Activated naive CD8-positive, alpha-beta T cell (primary cell): ENCODE results near the gene TMEM272.

ENCODE experiments used
- H3K27ac Mint-ChIP-seq: one replicate; pipeline ENCODE4 v1.8.0; 2021; ENCODE audit warnings: mixed read lengths
- H3K27me3 Mint-ChIP-seq: one replicate; pipeline ENCODE4 v1.8.0; 2021; ENCODE audit warnings: mixed read lengths
- H3K36me3 Mint-ChIP-seq: one replicate; pipeline ENCODE4 v1.8.0; 2021; ENCODE audit warnings: mixed read lengths
- H3K4me1 Mint-ChIP-seq: one replicate; pipeline ENCODE4 v1.8.0; 2021; ENCODE audit warnings: low read depth, mixed read lengths
- H3K4me3 Mint-ChIP-seq: one replicate; pipeline ENCODE4 v1.8.0; 2021; ENCODE audit warnings: mild to moderate bottlenecking, mixed read lengths
- H3K9me3 Mint-ChIP-seq: one replicate; pipeline ENCODE4 v1.8.0; 2021; ENCODE audit warnings: low read depth, mixed read lengths

The TMEM272 gene

DNA sequence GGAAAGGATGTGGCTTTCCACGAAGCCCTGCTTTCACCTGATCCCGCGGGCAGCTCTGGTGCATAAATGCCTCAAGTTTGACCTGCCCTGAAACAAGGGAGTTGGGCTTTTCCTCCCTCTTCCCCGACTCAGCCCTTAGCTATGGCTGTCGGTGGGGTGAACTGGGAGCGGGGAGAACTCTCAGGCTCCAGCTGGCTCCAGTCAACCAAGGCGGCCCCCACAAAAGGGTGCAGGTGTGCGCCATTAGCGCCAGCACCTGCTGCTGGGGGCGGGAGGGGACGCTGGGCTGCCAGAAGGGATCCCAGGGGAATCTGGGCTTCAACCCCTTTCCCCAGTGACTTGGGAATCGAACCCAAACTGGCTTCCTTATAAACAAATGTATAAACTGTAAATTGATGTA, 33.9 kb downstream of the TMEM272 start:
- Mint-ChIP-seq H3K36me3 (peaks cover 7% of the 10 kb centered on the region), H3K27me3 (no peaks in the 10 kb centered on the region), H3K9me3 (no peaks in the 10 kb centered on the region), H3K4me3 (no peak overlapping the region), H3K4me1 (peaks cover 55% of the 10 kb centered on the region), H3K27ac (peak overlapping the region; percentile 79)

DNA sequence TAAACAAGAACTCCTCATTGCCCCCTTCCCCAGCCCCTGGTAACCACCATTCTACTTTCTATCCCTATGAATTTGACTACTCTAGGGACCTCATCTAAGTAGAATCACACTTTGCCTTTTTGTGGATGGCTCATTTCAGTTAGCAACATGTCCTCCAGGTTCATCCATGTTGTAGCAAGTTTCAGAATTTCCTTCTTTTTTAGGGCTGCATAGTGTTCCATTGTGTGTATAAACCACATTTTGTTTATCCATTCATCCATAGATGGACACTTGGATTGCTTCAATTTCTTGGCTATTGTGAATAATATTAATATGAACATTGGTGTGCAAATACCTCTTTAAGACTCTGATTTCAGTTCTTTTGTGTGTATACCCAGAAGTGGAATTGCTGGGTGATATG, 36.2 kb downstream of the TMEM272 start:
- Mint-ChIP-seq H3K27me3 (no peaks in the 10 kb centered on the region), H3K9me3 (no peaks in the 10 kb centered on the region), H3K4me1 (peaks cover 51% of the 10 kb centered on the region), H3K27ac (peak overlapping the region; percentile 66), H3K4me3 (no peak overlapping the region), H3K36me3 (peaks cover 7% of the 10 kb centered on the region)

DNA sequence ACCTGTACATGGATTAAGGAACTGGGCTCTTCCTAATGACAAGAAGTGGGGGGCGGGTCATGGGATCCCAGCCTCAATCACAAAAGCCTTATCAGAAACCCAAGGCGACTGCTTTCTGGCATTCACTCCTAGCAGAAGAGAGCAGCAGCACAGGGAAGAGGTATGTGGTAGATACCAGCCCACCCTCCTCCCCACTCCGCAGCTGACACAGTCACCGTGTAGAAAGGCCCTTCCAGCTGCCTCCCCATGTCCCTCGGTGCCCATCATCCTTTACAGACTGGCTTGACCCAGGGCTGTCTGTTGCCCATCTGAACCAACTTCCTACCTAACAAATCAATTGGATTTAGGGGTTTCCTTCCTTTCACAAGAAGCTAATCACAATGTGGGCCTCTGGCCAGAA, 37.9 kb downstream of the TMEM272 start:
- no peaks in the 10 kb centered on the region for H3K27me3 Mint-ChIP-seq
- H3K4me1 Mint-ChIP-seq = peaks cover 54% of the 10 kb centered on the region
- H3K27ac Mint-ChIP-seq = peak overlapping the region; percentile 99
- no peaks in the 10 kb centered on the region for H3K9me3 Mint-ChIP-seq
- no peak overlapping the region for H3K4me3 Mint-ChIP-seq
- H3K36me3 Mint-ChIP-seq = peaks cover 7% of the 10 kb centered on the region

DNA sequence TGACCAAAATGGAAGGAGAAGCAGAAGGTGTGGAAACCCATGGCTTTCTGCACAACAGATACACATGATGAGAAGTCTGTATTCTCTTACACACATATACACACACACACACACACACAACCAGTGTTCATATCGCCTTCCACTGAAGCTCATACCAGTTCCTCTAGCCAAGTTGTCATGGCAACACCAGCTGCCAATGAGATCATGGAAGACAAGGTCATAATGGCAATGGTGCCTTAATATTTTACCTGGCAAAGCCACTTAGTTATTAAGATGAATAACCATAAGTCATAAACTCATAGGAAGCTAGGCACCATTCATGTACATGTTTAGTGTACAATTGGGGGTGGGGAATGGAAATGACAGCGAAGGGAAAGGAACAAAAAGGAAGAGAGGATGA, 38.4 kb downstream of the TMEM272 start:
- Mint-ChIP-seq H3K4me3 (peak overlapping the region; percentile 30), H3K9me3 (no peaks in the 10 kb centered on the region), H3K4me1 (peaks cover 53% of the 10 kb centered on the region), H3K27me3 (no peaks in the 10 kb centered on the region), H3K36me3 (peaks cover 7% of the 10 kb centered on the region), H3K27ac (peak overlapping the region; percentile 99)

DNA sequence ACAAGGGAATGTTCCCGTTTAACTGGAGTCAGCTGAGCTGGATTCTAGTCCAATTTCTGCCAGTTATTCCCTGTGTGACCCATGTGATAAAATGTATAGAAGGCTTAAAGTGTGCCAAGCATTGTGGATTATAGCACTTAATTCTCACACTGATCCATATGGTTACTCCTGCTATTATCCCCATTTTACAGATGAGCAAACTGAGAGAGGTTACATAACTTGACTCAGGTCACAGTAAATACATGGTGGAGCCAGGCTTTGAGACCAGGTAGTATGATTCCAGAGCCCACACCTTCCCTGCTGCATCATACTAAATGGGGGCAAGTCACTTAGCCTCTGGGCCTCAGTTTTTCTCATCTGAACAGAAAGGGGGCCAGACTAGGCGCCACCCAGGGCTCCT, 39.1 kb downstream of the TMEM272 start:
- H3K4me3 Mint-ChIP-seq = peak overlapping the region; percentile 97
- H3K27me3 Mint-ChIP-seq = no peaks in the 10 kb centered on the region
- peaks cover 7% of the 10 kb centered on the region for H3K36me3 Mint-ChIP-seq
- H3K4me1 Mint-ChIP-seq = peaks cover 53% of the 10 kb centered on the region
- H3K27ac Mint-ChIP-seq = peak overlapping the region; percentile 99
- no peaks in the 10 kb centered on the region for H3K9me3 Mint-ChIP-seq

DNA sequence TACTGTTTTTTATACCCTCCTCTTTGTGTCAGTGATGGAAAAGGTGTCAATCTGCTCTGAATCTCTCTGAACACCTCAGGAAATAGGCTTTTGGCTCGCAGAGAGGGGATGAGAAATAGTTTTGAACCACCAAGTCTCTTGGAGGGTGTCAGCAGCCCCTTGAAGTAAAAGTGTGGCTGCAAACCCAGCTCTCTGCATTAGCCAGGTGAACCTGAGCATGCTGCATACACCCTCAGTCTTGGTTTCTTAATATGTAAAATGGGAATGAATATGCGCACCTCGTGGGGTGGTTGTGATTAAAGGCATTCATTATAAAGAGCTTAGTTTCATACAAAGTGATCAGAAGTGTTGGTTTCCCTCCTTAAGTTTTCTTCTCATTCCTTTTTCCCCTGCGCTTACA, 39.7 kb downstream of the TMEM272 start:
- peak overlapping the region; percentile 99 for H3K27ac Mint-ChIP-seq
- no peaks in the 10 kb centered on the region for H3K27me3 Mint-ChIP-seq
- peak overlapping the region; percentile 97 for H3K4me3 Mint-ChIP-seq
- no peaks in the 10 kb centered on the region for H3K9me3 Mint-ChIP-seq
- peaks cover 7% of the 10 kb centered on the region for H3K36me3 Mint-ChIP-seq
- peaks cover 55% of the 10 kb centered on the region for H3K4me1 Mint-ChIP-seq

DNA sequence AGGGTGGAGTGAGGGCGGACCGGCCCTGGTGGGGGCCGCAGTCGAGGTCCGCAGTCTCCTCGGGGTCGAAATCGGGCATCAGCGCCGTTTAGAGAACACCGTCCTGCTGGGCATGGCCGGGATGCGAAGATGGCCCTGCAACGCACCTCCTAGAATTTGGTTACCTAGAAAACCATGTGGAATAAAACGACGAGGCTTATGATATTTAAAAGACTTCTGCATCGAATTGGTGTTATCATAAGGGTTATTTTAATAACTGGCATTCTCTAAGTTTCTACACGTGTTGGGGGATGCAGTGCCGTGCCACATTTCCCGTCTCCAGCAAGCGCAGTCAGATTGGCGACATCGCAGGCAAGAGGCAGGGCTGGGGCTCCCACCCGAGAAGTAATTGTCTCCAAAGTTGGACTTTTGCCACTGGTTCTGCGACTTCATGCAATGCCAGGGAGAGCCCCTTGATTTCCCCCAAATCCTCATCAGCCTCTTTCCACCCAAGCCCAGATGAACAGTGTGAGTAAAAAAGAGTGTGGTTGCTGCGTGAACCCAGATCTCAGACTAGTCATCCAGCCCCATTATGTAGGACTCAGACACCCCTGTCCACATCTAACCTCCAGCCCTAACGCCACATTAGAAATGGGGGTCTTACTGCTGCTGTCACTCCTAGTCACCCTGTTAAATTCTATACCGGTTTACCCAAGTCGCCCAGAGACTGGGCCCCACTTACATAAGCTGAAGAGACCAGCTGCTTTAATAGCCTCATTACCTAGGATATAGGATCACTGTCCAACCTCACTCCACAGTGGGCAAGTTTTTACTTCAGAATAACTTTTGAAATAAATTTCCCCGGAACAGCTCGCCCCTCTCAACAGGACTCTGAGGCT, 40.4 kb downstream of the TMEM272 start:
- H3K27me3 Mint-ChIP-seq = no peaks in the 10 kb centered on the region
- H3K9me3 Mint-ChIP-seq = no peaks in the 10 kb centered on the region
- peaks cover 7% of the 10 kb centered on the region for H3K36me3 Mint-ChIP-seq
- peak overlapping the region; percentile 97 for H3K4me3 Mint-ChIP-seq
- H3K4me1 Mint-ChIP-seq = peaks cover 57% of the 10 kb centered on the region
- peak overlapping the region; percentile 99 for H3K27ac Mint-ChIP-seq

DNA sequence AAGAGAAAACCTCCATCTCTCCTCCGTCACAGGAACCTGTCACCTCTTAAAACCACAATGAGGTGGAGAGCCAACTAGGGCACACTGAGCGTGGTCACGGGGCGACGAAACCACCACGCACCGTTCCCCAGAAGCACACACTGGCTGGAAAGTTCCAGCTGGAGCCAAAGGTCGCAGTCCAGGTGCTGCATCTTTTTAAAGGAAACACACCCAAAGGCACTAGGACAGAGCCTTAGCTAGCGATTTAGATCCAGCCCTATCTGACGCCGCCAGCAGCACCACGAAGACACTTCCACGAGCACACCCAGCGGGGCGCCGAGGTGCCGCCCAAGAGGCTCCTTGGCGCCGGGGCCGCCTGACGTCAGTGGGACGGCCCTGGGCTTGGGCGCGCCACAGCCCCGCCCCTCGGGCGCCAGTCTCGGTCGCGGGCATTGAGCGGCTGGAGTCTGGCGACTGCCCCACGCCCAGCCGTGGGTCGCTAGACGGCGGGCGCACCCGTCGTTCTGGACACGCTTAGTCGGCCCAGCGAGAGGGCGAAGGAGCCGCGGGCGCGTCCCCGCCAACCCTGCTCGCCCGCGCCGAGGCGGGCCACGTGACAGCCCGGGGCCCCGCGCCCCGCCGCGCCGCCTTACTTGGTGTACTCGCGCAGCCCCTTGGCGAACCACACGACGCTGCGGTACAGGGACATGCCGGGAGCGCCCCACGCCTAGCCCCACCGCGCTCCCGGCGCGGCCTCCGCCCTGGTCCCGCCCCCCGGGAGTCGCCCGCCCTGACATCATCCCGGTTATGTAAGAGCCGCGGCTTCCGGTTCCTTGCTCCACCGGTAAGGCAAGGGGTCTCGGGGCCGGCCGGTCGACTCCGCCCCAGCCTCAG, 41.3 kb downstream of the TMEM272 start, which contains the start of gene DHRS12:
Gene DHRS12, minus strand, starts transcription at position 742 of the 873 bp plus-strand sequence. CDS start 4,504 bp downstream, outside the sequence.
- H3K9me3 Mint-ChIP-seq = no peaks in the 10 kb centered on the region
- H3K4me1 Mint-ChIP-seq = peaks cover 58% of the 10 kb centered on the region
- peak within 1 kb of the TSS; percentile 97 for H3K4me3 Mint-ChIP-seq
- H3K27ac Mint-ChIP-seq = peak within 1 kb of the TSS; percentile 100
- H3K27me3 Mint-ChIP-seq = no peaks in the 10 kb centered on the region
- H3K36me3 Mint-ChIP-seq = peaks cover under 1% of the 10 kb centered on the region

DNA sequence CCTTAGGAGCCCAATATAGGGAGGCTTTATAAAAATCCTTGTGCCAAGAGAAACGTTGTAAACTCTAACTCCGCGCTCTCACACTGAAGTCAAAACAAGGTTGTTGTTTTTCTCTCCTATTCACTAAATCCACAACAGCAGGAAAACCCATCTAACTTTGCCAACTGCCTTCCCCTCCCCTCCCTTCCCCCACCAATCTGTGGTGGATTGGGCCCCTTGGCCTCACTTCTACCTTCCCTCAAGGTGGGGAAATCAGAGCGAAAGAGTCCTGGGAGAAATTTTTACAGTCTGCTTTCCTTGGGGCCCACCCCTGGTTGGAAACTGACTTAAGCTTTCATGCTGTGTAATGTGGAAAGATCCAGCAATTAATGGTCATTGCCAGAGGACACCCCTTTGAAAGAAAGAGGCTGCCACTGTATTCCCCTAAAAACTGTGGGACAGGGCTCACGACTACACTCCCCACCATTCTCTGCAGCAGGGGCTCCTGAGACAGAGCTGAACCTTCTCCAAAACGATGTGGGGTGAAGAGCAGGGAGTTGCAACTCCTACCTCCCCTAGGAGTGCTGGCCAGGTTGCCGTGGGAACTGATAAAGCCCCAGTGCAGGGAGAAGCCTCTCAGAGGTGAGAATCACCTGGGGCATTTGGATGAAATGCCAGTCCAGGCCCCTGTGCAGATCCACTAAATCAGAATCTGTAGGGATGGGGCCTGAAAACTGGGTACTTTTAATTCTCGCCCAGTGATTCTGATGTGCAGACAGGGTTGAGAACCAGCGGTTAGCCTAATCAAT, 42.2 kb downstream of the TMEM272 start:
- Mint-ChIP-seq H3K9me3 (no peaks in the 10 kb centered on the region), H3K4me3 (peak overlapping the region; percentile 96), H3K36me3 (no peaks in the 10 kb centered on the region), H3K4me1 (peaks cover 60% of the 10 kb centered on the region), H3K27me3 (no peaks in the 10 kb centered on the region), H3K27ac (peak overlapping the region; percentile 100)

DNA sequence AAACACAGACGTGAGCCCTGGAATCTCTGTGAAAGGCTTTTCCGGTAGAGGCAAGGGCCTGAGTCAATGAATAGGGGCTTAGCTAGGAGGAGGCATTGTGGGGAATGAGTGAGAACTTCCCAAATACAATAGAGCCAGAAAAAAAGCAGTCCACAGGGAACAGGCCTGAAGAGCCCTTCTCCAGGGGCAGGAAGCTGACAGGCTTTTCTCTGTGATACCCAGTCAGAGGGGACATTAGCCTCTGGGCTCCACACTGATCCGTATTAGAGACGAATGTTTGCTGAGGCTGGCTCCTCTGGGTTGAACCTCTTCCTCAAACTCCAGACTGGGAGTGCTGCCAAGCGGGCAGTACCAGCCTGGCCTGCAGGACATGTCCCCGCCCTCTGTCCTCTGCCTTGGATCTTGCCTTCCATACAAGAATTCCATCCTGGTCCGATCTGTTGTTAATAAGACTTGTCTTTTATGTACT, 43.3 kb downstream of the TMEM272 start:
- no peaks in the 10 kb centered on the region for H3K27me3 Mint-ChIP-seq
- peak overlapping the region; percentile 96 for H3K4me3 Mint-ChIP-seq
- no peaks in the 10 kb centered on the region for H3K36me3 Mint-ChIP-seq
- no peaks in the 10 kb centered on the region for H3K9me3 Mint-ChIP-seq
- H3K4me1 Mint-ChIP-seq = peaks cover 56% of the 10 kb centered on the region
- peak overlapping the region; percentile 100 for H3K27ac Mint-ChIP-seq

DNA sequence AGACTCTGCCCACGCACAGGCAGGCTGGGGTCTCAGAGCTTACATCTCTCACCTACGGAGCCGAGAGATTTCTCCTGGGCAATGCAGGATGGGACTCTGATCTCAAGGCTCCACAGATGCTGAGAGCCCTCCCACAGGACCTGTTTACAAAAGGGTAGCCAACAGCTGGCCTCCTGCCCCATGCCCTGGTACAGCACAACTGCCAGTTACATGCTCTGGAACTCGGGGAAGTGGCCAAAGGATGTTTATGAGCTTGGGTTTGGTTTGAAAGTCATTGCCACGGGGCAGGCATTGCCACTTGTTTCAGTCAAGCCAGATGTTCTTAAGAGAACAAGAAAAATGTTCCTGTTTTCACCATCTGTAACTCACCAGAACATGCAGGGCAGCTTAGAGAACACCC, 44.5 kb downstream of the TMEM272 start:
- no peaks in the 10 kb centered on the region for H3K27me3 Mint-ChIP-seq
- H3K4me3 Mint-ChIP-seq = no peak overlapping the region
- H3K9me3 Mint-ChIP-seq = no peaks in the 10 kb centered on the region
- peaks cover 45% of the 10 kb centered on the region for H3K4me1 Mint-ChIP-seq
- H3K27ac Mint-ChIP-seq = peak overlapping the region; percentile 34
- H3K36me3 Mint-ChIP-seq = no peaks in the 10 kb centered on the region

DNA sequence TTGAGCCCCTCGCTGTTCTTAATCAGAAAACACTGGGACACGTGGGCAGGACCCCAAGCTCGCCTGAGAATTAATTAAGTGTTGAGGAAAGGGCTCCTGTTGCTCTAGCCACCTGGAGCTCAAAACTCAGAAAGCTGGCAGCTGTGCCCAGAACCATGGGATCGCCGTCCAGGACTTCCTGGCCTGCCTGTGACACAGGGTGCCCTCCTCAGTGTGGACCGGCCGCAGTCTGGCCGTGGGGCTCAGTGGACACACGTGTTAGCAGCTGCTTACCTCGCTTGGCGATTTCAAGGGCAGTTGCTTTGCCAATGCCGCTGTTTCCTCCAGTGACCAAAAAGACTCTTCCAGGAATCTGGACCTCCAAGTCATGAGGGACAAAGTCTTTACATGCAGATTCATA, 45.7 kb downstream of the TMEM272 start:
- H3K27me3 Mint-ChIP-seq = no peaks in the 10 kb centered on the region
- peak overlapping the region; percentile 10 for H3K27ac Mint-ChIP-seq
- no peak overlapping the region for H3K4me3 Mint-ChIP-seq
- no peaks in the 10 kb centered on the region for H3K36me3 Mint-ChIP-seq
- no peaks in the 10 kb centered on the region for H3K9me3 Mint-ChIP-seq
- peaks cover 40% of the 10 kb centered on the region for H3K4me1 Mint-ChIP-seq

DNA sequence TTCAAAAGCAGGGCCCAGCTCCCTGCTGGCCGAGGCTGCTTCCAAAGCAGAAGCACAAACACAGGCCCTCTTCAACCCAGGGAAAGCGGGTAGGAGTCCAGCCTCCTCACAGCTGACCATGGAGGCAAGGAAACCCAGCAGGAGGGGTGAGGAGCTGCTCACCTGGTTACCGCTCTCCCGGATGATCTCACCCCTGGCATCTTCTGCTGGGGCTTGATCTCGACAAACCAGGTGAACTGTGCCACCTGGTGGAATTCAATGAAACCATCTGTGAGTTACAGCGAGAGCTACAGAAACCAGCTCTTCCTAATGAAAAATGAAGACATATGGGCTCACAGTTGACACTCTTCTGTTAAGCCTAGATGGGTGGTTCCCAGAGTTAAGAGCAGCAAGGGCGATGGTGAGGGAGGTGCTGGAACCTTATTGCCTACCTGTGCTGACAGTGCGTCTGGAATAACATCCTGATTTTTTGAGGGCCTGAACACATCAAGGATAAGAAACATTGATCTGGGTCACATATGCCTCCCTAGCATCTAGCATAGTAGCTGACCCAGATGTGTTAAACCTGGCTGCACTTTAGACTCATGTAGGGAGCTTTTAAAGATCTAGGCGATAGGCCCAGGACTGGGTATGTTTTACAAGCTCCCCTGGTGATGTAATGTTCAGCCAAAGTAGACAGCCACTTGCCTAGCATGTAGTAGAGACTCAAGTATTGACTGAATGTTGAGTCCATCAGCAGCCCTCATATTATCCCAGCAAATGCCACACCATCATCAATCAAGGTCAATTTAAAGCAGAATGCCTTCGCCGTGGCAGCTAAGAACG, 47.1 kb downstream of the TMEM272 start:
- Mint-ChIP-seq H3K4me3 (no peak overlapping the region), H3K27ac (peak overlapping the region; percentile 16), H3K9me3 (no peaks in the 10 kb centered on the region)

DNA sequence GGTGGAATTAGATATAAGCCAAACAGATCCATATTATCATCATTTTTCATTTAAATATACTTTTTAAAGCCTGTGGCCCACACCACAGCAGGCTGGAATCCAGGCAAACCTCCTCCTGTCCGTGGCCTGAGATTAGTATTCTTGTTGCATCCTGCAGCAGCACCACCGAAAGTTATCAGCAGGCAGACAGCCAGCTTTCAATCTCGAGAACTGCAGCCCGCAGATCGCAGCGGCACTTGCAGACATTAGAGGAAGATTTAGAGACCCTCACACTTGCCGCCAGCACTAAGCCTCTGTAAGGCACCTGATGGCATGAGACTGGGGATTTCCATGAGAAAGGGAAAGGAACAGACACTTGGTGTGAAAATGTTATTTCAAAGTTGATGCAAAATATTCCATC, 48.4 kb downstream of the TMEM272 start:
- Mint-ChIP-seq H3K27ac (peak overlapping the region; percentile 22), H3K9me3 (no peaks in the 10 kb centered on the region), H3K4me1 (peaks cover 43% of the 10 kb centered on the region)

More for the DNA sequence above, 47.1 kb downstream of the TMEM272 start:
- Mint-ChIP-seq H3K27me3 (no peaks in the 10 kb centered on the region), H3K4me1 (peaks cover 48% of the 10 kb centered on the region), H3K36me3 (peaks cover 5% of the 10 kb centered on the region)

More for the DNA sequence above, 48.4 kb downstream of the TMEM272 start:
- Mint-ChIP-seq H3K36me3 (peaks cover 12% of the 10 kb centered on the region), H3K27me3 (no peaks in the 10 kb centered on the region), H3K4me3 (no peak overlapping the region)
